ENCODE measurements around the gene TOR4A.
"Not testable (repeated sequence)": the region's sequence is repeated elsewhere in the genome, so short reads cannot be mapped to it uniquely, and the experiment has no call there.

Gene TOR4A

DNA sequence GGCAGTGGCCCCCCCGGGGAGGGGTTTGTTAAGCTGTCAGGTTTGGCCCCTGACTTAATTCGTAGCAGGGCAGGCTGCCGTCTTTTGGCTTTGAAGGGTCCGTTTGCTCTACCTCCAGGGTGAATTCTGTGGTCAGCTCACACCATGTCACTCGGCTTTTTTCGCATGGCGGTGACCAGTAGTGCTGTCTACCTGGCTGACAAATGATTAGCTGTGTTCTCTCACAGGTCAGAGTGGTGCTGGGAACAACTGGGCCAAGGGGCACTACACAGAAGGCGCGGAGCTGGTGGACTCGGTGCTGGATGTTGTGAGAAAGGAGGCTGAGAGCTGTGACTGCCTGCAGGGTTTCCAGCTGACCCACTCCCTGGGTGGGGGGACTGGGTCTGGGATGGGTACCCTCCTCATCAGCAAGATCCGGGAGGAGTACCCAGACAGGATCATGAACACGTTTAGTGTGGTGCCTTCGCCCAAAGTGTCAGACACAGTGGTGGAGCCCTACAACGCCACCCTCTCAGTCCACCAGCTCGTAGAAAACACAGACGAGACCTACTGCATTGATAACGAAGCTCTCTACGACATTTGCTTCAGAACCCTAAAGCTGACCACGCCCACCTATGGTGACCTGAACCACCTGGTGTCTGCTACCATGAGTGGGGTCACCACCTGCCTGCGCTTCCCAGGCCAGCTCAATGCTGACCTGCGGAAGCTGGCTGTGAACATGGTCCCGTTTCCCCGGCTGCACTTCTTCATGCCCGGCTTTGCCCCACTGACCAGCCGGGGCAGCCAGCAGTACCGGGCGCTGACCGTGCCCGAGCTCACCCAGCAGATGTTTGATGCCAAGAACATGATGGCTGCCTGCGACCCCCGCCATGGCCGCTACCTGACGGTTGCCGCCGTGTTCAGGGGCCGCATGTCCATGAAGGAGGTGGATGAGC is 35.0 kb upstream of the TOR4A start:
- Mint-ChIP-seq H3K9me3 (no peaks in the 10 kb centered on the region), H3K27ac (ENCODE audit: low read depth) (peak overlapping the region; percentile 88), H3K4me3 (peak overlapping the region; percentile 92), H3K4me1 (peaks cover 24% of the 10 kb centered on the region), H3K27me3 (no peaks in the 10 kb centered on the region), H3K36me3 (ENCODE audit: insufficient read depth) (peaks cover 25% of the 10 kb centered on the region)
- ATAC-seq (replicated peaks; ENCODE audit: extremely low read depth, poor library complexity, severe bottlenecking): no peak
- DNase-seq (ENCODE audit: low spot score in 2 of 2): no peak

DNA sequence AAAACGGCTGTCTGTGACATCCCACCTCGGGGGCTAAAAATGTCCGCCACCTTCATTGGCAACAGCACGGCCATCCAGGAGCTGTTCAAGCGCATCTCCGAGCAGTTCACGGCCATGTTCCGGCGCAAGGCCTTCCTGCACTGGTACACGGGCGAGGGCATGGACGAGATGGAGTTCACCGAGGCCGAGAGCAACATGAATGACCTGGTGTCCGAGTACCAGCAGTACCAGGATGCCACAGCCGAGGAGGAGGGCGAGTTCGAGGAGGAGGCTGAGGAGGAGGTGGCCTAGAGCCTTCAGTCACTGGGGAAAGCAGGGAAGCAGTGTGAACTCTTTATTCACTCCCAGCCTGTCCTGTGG is 34.3 kb upstream of the TOR4A start:
- H3K36me3 Mint-ChIP-seq (ENCODE audit: insufficient read depth): peaks cover 25% of the 10 kb centered on the region
- not testable (repeated sequence) for H3K27ac Mint-ChIP-seq (ENCODE audit: low read depth); H3K9me3 Mint-ChIP-seq; ATAC-seq (replicated peaks; ENCODE audit: extremely low read depth, poor library complexity, severe bottlenecking); DNase-seq (ENCODE audit: low spot score in 2 of 2); H3K27me3 Mint-ChIP-seq
- peak overlapping the region; percentile 92 for H3K4me3 Mint-ChIP-seq
- H3K4me1 Mint-ChIP-seq: peaks cover 24% of the 10 kb centered on the region

DNA sequence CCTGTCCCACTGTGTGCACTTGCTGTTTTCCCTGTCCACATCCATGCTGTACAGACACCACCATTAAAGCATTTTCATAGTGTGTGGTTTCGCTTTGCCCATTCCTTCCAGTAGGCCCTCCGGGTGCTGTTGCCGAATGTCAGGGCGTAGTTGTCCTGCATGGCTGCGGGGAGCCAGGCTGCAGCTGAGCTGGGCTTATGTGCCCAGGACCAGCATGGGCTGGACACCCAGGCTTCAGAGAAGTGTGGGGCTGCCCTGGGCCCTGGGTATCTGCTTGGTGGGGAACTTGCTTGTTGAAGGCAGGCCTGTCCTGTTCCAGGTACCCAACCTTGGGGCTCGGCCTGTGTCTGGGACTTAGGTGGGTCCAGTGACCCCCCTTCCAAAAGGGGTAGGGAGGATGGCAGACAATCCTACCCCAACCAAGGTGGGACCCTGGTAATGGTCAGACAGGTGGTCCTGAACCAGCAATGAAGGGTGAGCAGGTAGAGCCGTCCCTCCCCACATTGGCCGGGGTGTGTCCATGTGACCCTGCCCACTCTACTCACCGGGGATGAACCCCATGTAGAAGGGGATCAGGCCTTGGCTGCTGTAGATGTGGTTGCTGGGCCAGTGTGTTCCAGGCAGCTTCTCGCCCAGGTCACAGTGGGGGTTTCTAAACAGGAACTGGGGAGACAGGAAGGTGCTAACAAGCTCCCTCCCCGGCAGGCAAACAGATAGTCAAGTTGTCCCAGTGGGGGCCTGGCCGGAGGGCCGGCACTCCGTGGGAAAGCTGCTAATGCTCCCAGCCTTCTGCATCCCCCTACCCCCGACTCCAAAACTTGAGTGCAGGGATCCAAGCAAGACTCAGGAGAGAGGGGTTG is 33.7 kb upstream of the TOR4A start:
- DNase-seq (ENCODE audit: low spot score in 2 of 2): no peak
- Mint-ChIP-seq H3K36me3 (ENCODE audit: insufficient read depth) (peaks cover 25% of the 10 kb centered on the region), H3K4me3 (peak overlapping the region; percentile 92), H3K27me3 (no peaks in the 10 kb centered on the region), H3K4me1 (peaks cover 24% of the 10 kb centered on the region), H3K27ac (ENCODE audit: low read depth) (no peak overlapping the region), H3K9me3 (no peaks in the 10 kb centered on the region)
- no peak for ATAC-seq (replicated peaks; ENCODE audit: extremely low read depth, poor library complexity, severe bottlenecking)

DNA sequence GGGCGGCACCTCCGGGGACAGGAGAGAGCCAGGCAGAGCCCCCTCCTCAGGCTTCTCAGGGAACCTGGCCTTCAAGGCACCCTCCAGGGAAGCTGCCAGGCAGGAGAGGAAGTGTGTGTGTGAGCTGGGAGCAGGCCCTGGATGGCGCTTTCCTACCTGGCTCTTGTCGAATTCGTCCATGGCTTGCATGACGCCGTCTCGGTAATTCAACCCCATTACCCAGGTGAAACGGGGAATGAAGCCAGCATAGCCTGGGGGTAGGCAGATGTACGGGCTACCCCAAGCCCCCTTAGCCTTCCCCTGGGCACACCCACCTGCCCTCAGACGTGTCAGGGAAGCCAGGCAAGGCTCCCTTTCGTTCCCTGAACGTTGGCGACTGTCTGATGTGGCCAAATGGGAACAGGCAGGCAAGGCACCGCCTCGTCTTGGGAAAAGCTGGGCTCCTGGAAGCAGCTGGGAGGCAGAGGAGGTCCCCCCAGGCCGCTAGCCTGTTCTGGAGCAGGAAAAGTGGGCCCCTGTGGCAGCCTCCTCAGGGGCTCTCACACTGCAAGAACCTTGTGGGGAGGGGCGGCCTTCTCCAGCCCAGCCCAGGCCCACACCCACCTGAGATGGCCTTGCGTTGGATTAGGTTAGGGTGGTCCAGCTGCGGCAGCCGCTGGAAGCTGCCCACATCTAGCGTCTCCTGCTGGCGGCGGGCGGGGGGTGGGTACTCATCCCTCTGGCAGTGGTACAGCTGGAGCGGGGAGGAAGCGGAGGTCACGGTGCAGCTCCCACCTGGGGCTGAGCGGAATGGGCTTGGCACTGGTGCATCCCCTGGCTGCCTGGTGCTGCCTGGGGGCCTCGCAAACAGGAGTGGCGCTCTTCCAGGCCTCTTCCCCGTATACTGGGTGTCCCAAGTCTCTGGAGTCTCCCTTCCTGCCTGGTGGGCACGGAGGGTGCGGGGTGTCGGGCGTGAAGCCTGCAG is 32.8 kb upstream of the TOR4A start:
- H3K9me3 Mint-ChIP-seq: no peaks in the 10 kb centered on the region
- DNase-seq (ENCODE audit: low spot score in 2 of 2) (no peak), ATAC-seq (replicated peaks; ENCODE audit: extremely low read depth, poor library complexity, severe bottlenecking) (no peak)
- no peaks in the 10 kb centered on the region for H3K27me3 Mint-ChIP-seq
- no peak overlapping the region for H3K4me3 Mint-ChIP-seq
- H3K27ac Mint-ChIP-seq (ENCODE audit: low read depth): no peak overlapping the region
- H3K36me3 Mint-ChIP-seq (ENCODE audit: insufficient read depth): peaks cover 25% of the 10 kb centered on the region
- peaks cover 24% of the 10 kb centered on the region for H3K4me1 Mint-ChIP-seq

DNA sequence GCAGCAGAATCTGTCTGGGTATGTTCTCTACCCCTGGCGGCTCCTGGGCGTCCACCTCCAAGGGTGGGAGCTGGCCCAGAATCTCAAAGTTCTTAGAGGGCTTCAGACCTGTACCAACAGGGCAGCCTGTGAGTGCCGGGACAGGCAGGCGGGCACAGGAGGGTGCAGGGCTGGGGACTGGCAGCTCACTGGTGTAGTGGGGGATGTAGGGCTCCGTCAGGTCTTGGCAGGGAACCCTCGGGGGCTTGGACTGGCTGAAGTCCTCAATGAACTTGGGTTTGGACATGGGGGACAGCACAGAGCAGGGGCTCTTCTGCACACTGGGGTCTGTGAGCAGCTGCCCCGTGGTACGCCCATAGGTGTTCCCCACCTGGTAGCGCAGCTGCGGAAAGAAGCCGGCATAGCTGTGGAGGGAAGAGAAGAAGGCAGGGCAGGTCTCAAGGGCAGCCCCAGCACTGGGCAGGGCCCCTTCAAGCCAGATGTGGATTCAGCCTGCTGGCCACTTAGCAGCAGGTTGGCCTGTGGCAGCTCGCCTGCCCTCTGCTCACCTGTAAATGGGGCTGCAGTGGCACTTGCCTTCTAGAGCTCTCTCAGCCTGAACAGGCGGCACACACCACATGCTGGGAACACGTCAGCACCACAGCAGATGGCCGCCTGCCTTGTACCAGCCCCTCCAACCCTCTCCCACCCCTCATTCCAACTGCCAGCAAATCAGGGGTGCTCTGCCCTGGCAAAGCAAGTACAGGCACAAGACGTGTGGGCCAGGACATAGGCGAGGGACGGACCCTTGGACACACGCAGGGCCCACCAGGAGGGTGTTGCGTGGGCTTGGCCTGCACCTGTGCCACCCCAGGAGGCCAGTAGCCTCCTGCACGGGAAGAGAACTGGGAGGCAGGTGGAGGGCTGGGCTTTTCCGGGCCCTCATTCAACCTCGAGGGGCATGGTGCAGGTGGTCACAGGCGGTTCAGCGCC is 31.8 kb upstream of the TOR4A start:
- DNase-seq (ENCODE audit: low spot score in 2 of 2) (no peak), ATAC-seq (replicated peaks; ENCODE audit: extremely low read depth, poor library complexity, severe bottlenecking) (no peak)
- H3K27me3 Mint-ChIP-seq: no peaks in the 10 kb centered on the region
- H3K9me3 Mint-ChIP-seq: no peaks in the 10 kb centered on the region
- peaks cover 23% of the 10 kb centered on the region for H3K36me3 Mint-ChIP-seq (ENCODE audit: insufficient read depth)
- no peak overlapping the region for H3K4me3 Mint-ChIP-seq
- peak overlapping the region; percentile 57 for H3K27ac Mint-ChIP-seq (ENCODE audit: low read depth)
- H3K4me1 Mint-ChIP-seq: peaks cover 24% of the 10 kb centered on the region

DNA sequence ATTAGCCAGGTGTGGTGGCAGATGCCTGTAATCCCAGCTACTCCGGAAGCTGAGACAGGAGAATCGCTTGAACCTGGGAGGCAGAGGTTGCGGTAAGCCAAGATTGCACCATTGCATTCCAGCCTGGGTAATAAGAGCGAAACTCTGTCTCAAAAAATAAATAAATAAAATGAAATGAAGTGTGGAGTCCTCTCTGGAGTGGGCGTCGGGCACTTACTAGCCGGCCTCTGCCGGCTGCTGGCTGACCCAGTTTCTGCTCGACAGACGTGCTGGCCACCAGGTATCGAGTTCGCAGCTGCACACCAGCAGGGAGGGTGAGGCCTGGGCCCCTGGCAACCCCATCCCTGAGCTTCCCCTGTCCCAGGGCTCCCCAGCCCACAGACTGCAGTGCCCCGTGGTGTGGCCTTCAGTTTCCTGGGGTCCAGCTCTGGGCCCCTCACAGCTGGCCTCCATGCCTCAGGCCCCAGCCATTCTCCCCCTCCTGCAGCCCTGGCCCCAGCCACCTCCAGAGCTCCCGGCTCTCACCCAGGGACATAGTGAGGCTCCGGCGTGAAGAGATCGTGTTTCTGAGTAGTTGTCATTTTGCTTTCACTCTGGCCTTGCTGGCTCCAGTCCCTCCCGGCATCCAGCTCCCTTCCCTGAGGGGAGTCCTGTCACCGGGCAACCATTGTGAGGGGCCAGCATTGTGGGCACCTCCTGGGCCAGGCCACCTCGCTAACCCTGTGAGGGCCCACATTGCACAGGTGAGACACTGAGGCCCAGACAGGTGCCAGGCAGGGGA is 30.2 kb upstream of the TOR4A start:
- H3K4me3 Mint-ChIP-seq: no peak overlapping the region
- H3K27me3 Mint-ChIP-seq: no peaks in the 10 kb centered on the region
- no peaks in the 10 kb centered on the region for H3K9me3 Mint-ChIP-seq
- H3K27ac Mint-ChIP-seq (ENCODE audit: low read depth): no peak overlapping the region
- H3K4me1 Mint-ChIP-seq: peaks cover 15% of the 10 kb centered on the region
- DNase-seq (ENCODE audit: low spot score in 2 of 2) (no peak), ATAC-seq (replicated peaks; ENCODE audit: extremely low read depth, poor library complexity, severe bottlenecking) (no peak)
- peaks cover 12% of the 10 kb centered on the region for H3K36me3 Mint-ChIP-seq (ENCODE audit: insufficient read depth)

DNA sequence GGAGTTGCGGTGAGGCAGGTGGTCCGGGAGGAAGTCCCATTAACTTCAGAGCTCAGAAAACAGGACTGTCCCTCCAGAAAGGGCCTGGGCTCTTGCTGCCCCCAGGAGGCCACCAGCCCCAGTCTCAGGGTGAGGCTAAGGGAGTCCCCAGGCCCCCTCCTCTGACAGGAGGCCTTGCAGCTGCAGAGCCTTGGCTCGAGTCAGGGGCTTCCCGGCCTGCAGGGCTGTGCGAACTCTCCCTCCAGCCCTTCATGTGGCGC is 29.7 kb upstream of the TOR4A start:
- ATAC-seq (replicated peaks; ENCODE audit: extremely low read depth, poor library complexity, severe bottlenecking): no peak
- no peaks in the 10 kb centered on the region for H3K9me3 Mint-ChIP-seq

DNA sequence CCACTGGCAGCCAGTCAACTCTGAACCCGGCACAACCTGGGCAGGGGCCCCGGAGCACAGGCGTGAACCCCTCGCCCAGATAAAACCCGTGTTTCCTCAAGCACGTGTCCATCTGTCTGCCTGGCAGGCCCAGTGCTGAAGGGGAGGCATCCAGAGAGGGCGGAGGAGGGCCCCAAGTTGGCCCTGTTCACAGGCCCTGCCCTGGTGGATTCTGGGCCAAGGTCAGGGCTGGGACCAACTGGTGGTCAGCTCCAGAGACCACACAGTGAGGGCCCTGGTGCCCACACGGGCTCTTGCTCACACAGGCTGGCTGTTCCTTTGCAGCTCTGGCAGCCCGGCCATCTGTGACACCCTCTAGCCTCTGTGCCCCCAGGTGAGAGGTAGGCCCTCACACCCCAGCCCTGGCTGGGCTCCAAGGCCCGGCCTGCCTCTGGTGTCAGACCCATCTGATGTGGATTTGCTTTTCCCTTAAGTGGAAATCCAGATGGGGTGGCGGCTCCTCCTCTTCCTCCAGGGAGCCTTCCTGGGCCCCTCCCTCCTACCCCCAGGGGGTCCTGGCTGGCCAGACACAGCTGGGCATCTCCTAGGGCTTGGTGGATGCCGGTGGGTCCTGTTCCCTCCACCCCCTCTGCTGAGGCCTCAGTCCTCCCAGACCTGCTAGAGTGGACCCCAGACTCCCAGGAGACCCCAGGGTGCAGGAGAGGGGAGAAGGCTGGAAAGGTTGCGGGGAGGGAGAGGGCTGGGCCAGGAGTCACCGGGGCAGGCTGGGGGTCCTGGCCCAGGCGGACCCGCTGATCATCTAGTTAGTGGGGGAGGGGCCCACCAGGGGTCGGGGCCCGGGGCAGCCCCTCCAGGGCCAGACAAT is 27.0 kb upstream of the TOR4A start:
- ATAC-seq (replicated peaks; ENCODE audit: extremely low read depth, poor library complexity, severe bottlenecking) (no peak), DNase-seq (ENCODE audit: low spot score in 2 of 2) (no peak)
- Mint-ChIP-seq H3K4me1 (peaks cover 5% of the 10 kb centered on the region), H3K4me3 (no peak overlapping the region), H3K27me3 (no peaks in the 10 kb centered on the region), H3K36me3 (ENCODE audit: insufficient read depth) (peaks cover 6% of the 10 kb centered on the region), H3K9me3 (no peaks in the 10 kb centered on the region), H3K27ac (ENCODE audit: low read depth) (no peak overlapping the region)

More for the DNA sequence above, 29.7 kb upstream of the TOR4A start:
- Mint-ChIP-seq H3K27ac (ENCODE audit: low read depth) (no peak overlapping the region), H3K4me1 (peaks cover 10% of the 10 kb centered on the region), H3K36me3 (ENCODE audit: insufficient read depth) (peaks cover 7% of the 10 kb centered on the region), H3K27me3 (no peaks in the 10 kb centered on the region), H3K4me3 (no peak overlapping the region)
- DNase-seq (ENCODE audit: low spot score in 2 of 2): no peak

DNA sequence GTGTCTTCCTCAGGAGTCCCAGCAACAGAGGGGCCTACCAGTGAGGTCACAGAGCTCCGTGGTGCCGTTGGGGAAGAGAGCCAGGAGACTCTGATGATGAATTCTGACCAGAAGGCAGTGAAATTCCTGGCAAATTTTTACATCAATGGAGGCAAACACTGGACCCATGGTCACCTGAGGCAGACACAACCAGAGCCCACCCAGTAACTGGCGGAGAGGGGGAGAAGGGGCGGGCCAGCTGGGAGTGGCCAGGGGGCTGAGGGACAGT is 26.4 kb upstream of the TOR4A start, which contains the start of gene STPG3:
STPG3 (plus strand) TSS at position 93 of the 268 bp plus-strand sequence; CDS start at position 94, 1 bp downstream.
- H3K4me3 Mint-ChIP-seq: no peak within 1 kb of the TSS
- ATAC-seq (replicated peaks; ENCODE audit: extremely low read depth, poor library complexity, severe bottlenecking) (no peak), DNase-seq (ENCODE audit: low spot score in 2 of 2) (no peak)
- no peaks in the 10 kb centered on the region for H3K27me3 Mint-ChIP-seq
- H3K27ac Mint-ChIP-seq (ENCODE audit: low read depth): no peak within 1 kb of the TSS
- H3K4me1 Mint-ChIP-seq: peaks cover 10% of the 10 kb centered on the region
- no peaks in the 10 kb centered on the region for H3K9me3 Mint-ChIP-seq
- peaks cover 12% of the 10 kb centered on the region for H3K36me3 Mint-ChIP-seq (ENCODE audit: insufficient read depth)

DNA sequence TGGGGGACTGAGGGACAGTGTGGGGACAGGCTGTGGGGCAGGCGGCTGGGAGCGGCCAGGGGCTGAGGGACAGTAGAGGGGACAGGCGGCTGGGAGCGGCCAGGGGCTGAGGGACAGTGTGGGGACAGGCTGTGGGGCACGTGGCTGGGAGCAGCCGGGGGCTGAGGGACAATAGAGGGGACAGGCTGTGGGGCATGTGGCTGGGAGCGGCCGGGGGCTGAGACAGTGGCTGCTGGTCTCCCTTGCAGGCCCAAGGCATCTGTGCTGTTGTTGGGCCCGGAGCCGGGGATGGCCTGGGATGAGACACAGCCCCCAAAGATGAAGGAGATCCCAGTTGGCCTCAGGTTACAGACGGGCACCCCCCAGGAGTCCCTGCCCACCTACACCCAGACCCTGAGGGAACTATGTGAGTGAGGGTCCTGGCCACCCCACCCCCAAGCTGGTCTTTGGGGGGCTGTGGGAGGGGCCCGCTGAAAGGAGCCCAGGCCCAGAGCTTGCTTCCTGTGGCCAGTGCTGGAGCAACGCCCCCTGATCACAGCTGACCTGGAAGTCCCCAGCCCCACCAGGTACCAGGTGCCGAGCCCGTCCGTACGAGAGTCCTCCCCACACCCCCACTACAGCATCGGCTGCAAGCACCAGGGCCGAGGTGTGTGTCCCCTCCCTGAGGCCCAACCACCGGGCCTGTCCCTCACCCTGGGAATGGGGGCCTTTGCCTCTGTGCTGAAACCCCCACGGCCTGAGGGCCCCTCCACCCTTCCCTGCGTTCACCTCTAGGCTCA is 25.8 kb upstream of the TOR4A start:
- H3K27ac Mint-ChIP-seq (ENCODE audit: low read depth): no peak overlapping the region
- DNase-seq (ENCODE audit: low spot score in 2 of 2) (no peak), ATAC-seq (replicated peaks; ENCODE audit: extremely low read depth, poor library complexity, severe bottlenecking) (no peak)
- H3K9me3 Mint-ChIP-seq: no peaks in the 10 kb centered on the region
- H3K36me3 Mint-ChIP-seq (ENCODE audit: insufficient read depth): peaks cover 14% of the 10 kb centered on the region
- H3K4me1 Mint-ChIP-seq: peaks cover 15% of the 10 kb centered on the region
- H3K4me3 Mint-ChIP-seq: no peak overlapping the region
- no peaks in the 10 kb centered on the region for H3K27me3 Mint-ChIP-seq
